Fibroblast of lung (primary cell): ENCODE data around the gene P3R3URF. TPM values are rescaled to one million over a fixed set of nuclear protein-coding genes. Genes with fewer than 3 reads are reported as not detected.

Experiments
- DNase-seq, 2 donors: peaks; one replicate each; pipeline versions ENCODE4 v3.0.0 to v3.0.0-alpha.2; 2010; ENCODE audit warnings: low read depth in 2 of 2
- H2AFZ ChIP-seq: 2 replicates; pipeline ENCODE4 v1.5.1; 2012; ENCODE audit warnings: low read length, control low read depth, inconsistent platforms
- H3K27ac ChIP-seq: 2 replicates; pipeline ENCODE4 v1.5.1; 2011; ENCODE audit warnings: low read length, control low read depth; ENCODE audit not compliant: insufficient read depth
- H3K27me3 ChIP-seq: 2 replicates; pipeline ENCODE4 v1.5.1; 2011; ENCODE audit warnings: mild to moderate bottlenecking, low read length; ENCODE audit not compliant: control insufficient read depth, insufficient read depth
- H3K36me3 ChIP-seq: 2 replicates; pipeline ENCODE4 v1.5.1; 2011; ENCODE audit warnings: low read length; ENCODE audit not compliant: control insufficient read depth, insufficient read depth
- H3K4me1 ChIP-seq: 2 replicates; pipeline ENCODE4 v1.5.1; 2011; ENCODE audit warnings: low read length; ENCODE audit not compliant: control insufficient read depth, insufficient read depth; ENCODE audit errors: extremely low read depth
- H3K4me2 ChIP-seq: 2 replicates; pipeline ENCODE4 v1.5.1; 2011; ENCODE audit warnings: low read length, control low read depth; ENCODE audit not compliant: insufficient read depth; ENCODE audit errors: extremely low read depth
- H3K4me3 ChIP-seq, 4 experiments: fragments of 200-600 bp in 1 of 4; sonication (generic) in 1 of 4; replicated peaks in 1 of 4; 2 replicates each; pipeline ENCODE4 v1.5.1; 2011 to 2016; ENCODE audit warnings: low read length in 4 of 4, low read depth in 3 of 4, mild to moderate bottlenecking in 3 of 4, control low read depth in 2 of 4, inconsistent platforms in 1 of 4, mixed read lengths in 1 of 4; ENCODE audit not compliant: insufficient read depth in 1 of 4; ENCODE audit errors: control extremely low read depth in 1 of 4
- H3K79me2 ChIP-seq: 2 replicates; pipeline ENCODE4 v1.5.1; 2012; ENCODE audit warnings: mild to moderate bottlenecking, low read length, inconsistent platforms; ENCODE audit not compliant: control insufficient read depth, insufficient read depth
- H3K9ac ChIP-seq: 2 replicates; pipeline ENCODE4 v1.5.1; 2011; ENCODE audit warnings: mild to moderate bottlenecking, low read length, control low read depth; ENCODE audit not compliant: insufficient read depth
- H3K9me3 ChIP-seq: 2 replicates; pipeline ENCODE4 v1.5.1; 2012; ENCODE audit warnings: low read depth, low read length; ENCODE audit not compliant: control insufficient read depth, insufficient read depth
- H4K20me1 ChIP-seq: 2 replicates; pipeline ENCODE4 v1.5.1; 2011; ENCODE audit warnings: low read length; ENCODE audit not compliant: control insufficient read depth, insufficient read depth; ENCODE audit errors: extremely low read depth
- CTCF ChIP-seq, 2 donors: IDR thresholded peaks in 1 of 2; conservative IDR thresholded peaks in 1 of 2; 1 replicate in 1 of 2; 2 replicates in 1 of 2; pipeline ENCODE4 v1.5.1; 2011 to 2012; ENCODE audit warnings: low read length in 2 of 2, control low read depth in 1 of 2, inconsistent platforms in 1 of 2, low read depth in 1 of 2, mild to moderate bottlenecking in 1 of 2
- EZH2 ChIP-seq: IDR thresholded peaks from 2 replicates; pipeline ENCODE4 v1.5.1; 2012; ENCODE audit warnings: low read length, control low read depth, mild to moderate bottlenecking; ENCODE audit errors: missing control alignments
- polyA plus RNA-seq, 2 donors: library from polyadenylated mRNA; depleted of rRNA in 1 of 2; stranded (reverse) in 1 of 2; unstranded in 1 of 2; fragments of >200 nt; gene quantifications; 2 replicates each; pipeline ENCODE4 v1.2.1, GENCODE V29; 2011 to 2012; ENCODE audit warnings: missing spikeins in 1 of 2
- total RNA-seq: library from RNA; depleted of rRNA; stranded (reverse); fragments of >200 nt; gene quantifications from 2 replicates; pipeline ENCODE4 v1.2.1, GENCODE V29; 2014

The P3R3URF gene
- total and polyA plus RNA-seq, 2 donors (not counting 1 experiment from before 2014, with no cell fraction given) = not detected

GRCh38 chr1:46196609-46197008 is 20.3 kb upstream of the P3R3URF start:
- peaks cover 17% of the 10 kb centered on the region for H3K36me3 ChIP-seq
- no peak for DNase-seq
- H3K79me2 ChIP-seq = peaks cover 2% of the 10 kb centered on the region
- H4K20me1 ChIP-seq = no peaks in the 10 kb centered on the region
- TF ChIP-seq EZH2 (no peak), CTCF (conservative IDR thresholded peaks at IDR 0.05 in 1 of 2, IDR thresholded peaks at IDR 0.05 in 1 of 2; ENCODE audit: low read depth in 1 of 2, low read length in 2 of 2) (no peak)
- H3K4me2 ChIP-seq = no peak overlapping the region
- H3K27ac ChIP-seq = no peak overlapping the region
- no peak overlapping the region for H3K4me3 ChIP-seq
- H3K9me3 ChIP-seq = no peaks in the 10 kb centered on the region
- peaks cover 2% of the 10 kb centered on the region for H3K4me1 ChIP-seq
- H3K9ac ChIP-seq = no peak overlapping the region
- no peaks in the 10 kb centered on the region for H3K27me3 ChIP-seq
- H2AFZ ChIP-seq = no peak overlapping the region

- H3K36me3 ChIP-seq = peaks cover 20% of the 10 kb centered on the region
These were observed 18.4 kb upstream of the P3R3URF start for GRCh38 chr1:46194641-46195193.

GRCh38 chr1:46193984-46194570 is 17.8 kb upstream of the P3R3URF start:
- Histone ChIP-seq H4K20me1 (no peaks in the 10 kb centered on the region), H2AFZ (no peak overlapping the region), H3K36me3 (peaks cover 20% of the 10 kb centered on the region), H3K4me1 (peaks cover 2% of the 10 kb centered on the region), H3K4me3 (no peak overlapping the region), H3K4me2 (no peak overlapping the region), H3K27ac (no peak overlapping the region), H3K27me3 (no peaks in the 10 kb centered on the region), H3K79me2 (peaks cover 2% of the 10 kb centered on the region), H3K9ac (no peak overlapping the region), H3K9me3 (no peaks in the 10 kb centered on the region)
- DNase-seq = no peak
- TF ChIP-seq EZH2 = no peak
- TF ChIP-seq CTCF (conservative IDR thresholded peaks at IDR 0.05 in 1 of 2, IDR thresholded peaks at IDR 0.05 in 1 of 2; ENCODE audit: low read depth in 1 of 2, low read length in 2 of 2) = no peak

More at GRCh38 chr1:46194641-46195193, 18.4 kb upstream of the P3R3URF start:
- DNase-seq = no peak
- Histone ChIP-seq H4K20me1 (no peaks in the 10 kb centered on the region), H3K79me2 (peaks cover 2% of the 10 kb centered on the region), H3K9me3 (no peaks in the 10 kb centered on the region), H3K27me3 (no peaks in the 10 kb centered on the region), H3K4me3 (no peak overlapping the region), H3K9ac (no peak overlapping the region), H3K27ac (no peak overlapping the region), H2AFZ (no peak overlapping the region), H3K4me1 (peaks cover 2% of the 10 kb centered on the region), H3K4me2 (no peak overlapping the region)
- TF ChIP-seq EZH2 = no peak
- TF ChIP-seq CTCF (conservative IDR thresholded peaks at IDR 0.05 in 1 of 2, IDR thresholded peaks at IDR 0.05 in 1 of 2; ENCODE audit: low read depth in 1 of 2, low read length in 2 of 2) = no peak
